Measurements from ENCODE around the gene POU1F1. TPM values are rescaled to one million over a fixed set of nuclear protein-coding genes. Genes with fewer than 3 reads are reported as not detected.

Gene POU1F1
- total RNA-seq, 4 donors from 2014 or later = not detected

DNA sequence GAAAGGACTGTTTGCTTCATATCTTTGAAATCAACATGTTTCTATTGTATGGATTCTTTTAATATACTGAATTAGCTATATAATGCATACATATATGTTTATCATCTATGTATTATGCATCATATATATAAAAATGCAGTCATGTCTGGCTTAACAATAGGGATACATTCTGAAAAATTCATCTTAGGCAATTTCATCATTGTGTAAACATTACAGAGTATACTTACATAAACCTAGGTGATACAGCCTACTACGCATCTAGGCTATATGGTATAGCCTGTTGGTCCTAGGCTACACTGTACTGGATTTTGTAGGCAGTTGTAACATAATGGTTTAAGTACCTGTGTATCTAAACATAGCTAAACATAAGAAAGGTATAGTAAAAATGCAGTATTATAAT lies 27.6 kb downstream of the POU1F1 start:
- TF ChIP-seq CTCF (IDR thresholded peaks at IDR 0.05; ENCODE audit: low read depth) = no peak

- no peak for TF ChIP-seq CTCF (IDR thresholded peaks at IDR 0.05; ENCODE audit: low read depth)
Observed at GRCh38 chr3:87247430-87247773, 29.0 kb downstream of the POU1F1 start.

- TF ChIP-seq CTCF (IDR thresholded peaks at IDR 0.05; ENCODE audit: low read depth) = no peak
Observed at GRCh38 chr3:87246662-87247429, 29.5 kb downstream of the POU1F1 start.

- TF ChIP-seq CTCF (IDR thresholded peaks at IDR 0.05; ENCODE audit: low read depth) = no peak
Observed at GRCh38 chr3:87236093-87236492, 40.3 kb downstream of the POU1F1 start.

- no peak for TF ChIP-seq CTCF (IDR thresholded peaks at IDR 0.05; ENCODE audit: low read depth)
Observed at GRCh38 chr3:87233805-87234204, 42.6 kb downstream of the POU1F1 start.

DNA sequence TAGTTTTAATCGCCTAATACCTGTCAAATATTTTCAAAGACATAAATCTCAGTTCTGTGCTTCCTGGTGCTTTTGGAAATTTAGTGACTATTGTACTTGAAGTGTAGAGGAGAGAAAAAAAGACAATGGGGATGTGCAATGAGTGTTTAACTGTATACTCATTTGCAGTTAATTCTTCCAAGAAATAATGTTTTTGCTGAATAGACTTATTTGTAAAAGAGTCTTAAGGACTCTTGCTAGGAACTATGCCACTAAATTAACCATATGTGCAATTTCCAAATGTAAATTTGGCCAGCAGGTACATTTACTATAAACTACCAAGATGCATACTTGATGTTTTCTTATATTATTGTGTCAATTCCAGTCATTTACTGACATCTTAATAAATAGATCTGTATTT lies 47.3 kb downstream of the POU1F1 start:
- TF ChIP-seq CTCF (IDR thresholded peaks at IDR 0.05; ENCODE audit: low read depth) = no peak

- TF ChIP-seq CTCF (IDR thresholded peaks at IDR 0.05; ENCODE audit: low read depth) = no peak
Observed at GRCh38 chr3:87228316-87228715, 48.1 kb downstream of the POU1F1 start.
